K562 (cell line): ENCODE data around the gene NLRP10. TPM values are rescaled to one million over a fixed set of nuclear protein-coding genes. Genes with fewer than 3 reads are reported as not detected.
A peak's percentile ranks its signal among the peaks of the same experiment; 100 is the strongest.

Experiments
- ATF1 ChIP-seq, 2 experiments: fragments of 450-650 bp in 1 of 2; IDR thresholded peaks; 2 replicates each; pipeline ENCODE4 v1.6.1; 2016; ENCODE audit warnings: missing compliant biosample characterization in 1 of 2, missing genetic modification characterization in 1 of 2
- CHD2 ChIP-seq: IDR thresholded peaks from 2 replicates; pipeline ENCODE4 v1.6.1; 2011; ENCODE audit warnings: low read depth, low read length
- FOXM1 ChIP-seq, 2 experiments: fragments of 450-650 bp in 1 of 2; sonication (generic) in 1 of 2; formaldehyde crosslinking in 1 of 2; IDR thresholded peaks; 2 replicates each; pipeline versions ENCODE4 v1.6.1 to v1.9.0; 2017 to 2022; ENCODE audit warnings: low read depth in 2 of 2, mild to moderate bottlenecking in 2 of 2, missing genetic modification reagents in 1 of 2, moderate library complexity in 1 of 2
- HNRNPUL1 ChIP-seq: fragments of 200-400 bp; formaldehyde crosslinking; IDR thresholded peaks from 2 replicates; pipeline ENCODE4 v1.6.1; 2017; ENCODE audit warnings: low read length
- MBD2 ChIP-seq: sonication (generic); IDR thresholded peaks from 2 replicates; pipeline ENCODE4 v1.6.1; 2016; ENCODE audit warnings: low read depth, borderline replicate concordance
- PHTF2 ChIP-seq: fragments of 250-450 bp; sonication (Bioruptor Pico); IDR thresholded peaks from 2 replicates; pipeline ENCODE4 v1.5.0; 2021; ENCODE audit warnings: mild to moderate bottlenecking
- SMC3 ChIP-seq: conservative IDR thresholded peaks from 2 replicates; pipeline ENCODE4 v1.6.1; 2011; ENCODE audit warnings: low read depth, low read length, improper control_type of control experiment; ENCODE audit not compliant: insufficient read depth
- SUPT5H ChIP-seq: fragments of 450-650 bp; IDR thresholded peaks from 2 replicates; pipeline ENCODE4 v1.6.1; 2016
- YY1 ChIP-seq, 3 experiments: IDR thresholded peaks; 2 replicates each; pipeline ENCODE4 v1.6.1; 2011; ENCODE audit warnings: low read length in 2 of 3, mild to moderate bottlenecking in 2 of 3, moderate library complexity in 2 of 3, borderline replicate concordance in 1 of 3, control low read depth in 1 of 3, low read depth in 1 of 3; ENCODE audit not compliant: insufficient read depth in 3 of 3, insufficient replicate concordance in 2 of 3, control insufficient read depth in 1 of 3, insufficient read length in 1 of 3; ENCODE audit errors: extremely low read depth in 1 of 3
- polyA plus RNA-seq, 8 experiments: library from polyadenylated mRNA; depleted of rRNA in 4 of 8; stranded (reverse) in 5 of 8; unstranded in 3 of 8; fragments of >200 nt; fragmentation: Nextera tagmentation in 2 of 8; fragmentation: Illumina TruSeq in 1 of 8; extraction: Ambion mirVana in 2 of 8; extraction: Trizol in 1 of 8; gene quantifications; 2 replicates each; pipeline versions ENCODE4 v1.2.1 to v1.2.3, GENCODE V29; 2011 to 2014; ENCODE audit warnings: inconsistent platforms in 1 of 8, missing spikeins in 1 of 8
- total RNA-seq, 7 experiments: library from RNA; depleted of rRNA in 6 of 7; stranded (reverse); fragments of >200 nt in 6 of 7; fragmentation: Illumina TruSeq in 2 of 7; extraction: Trizol in 2 of 7; gene quantifications; 2 replicates each; pipeline versions ENCODE4 v1.2.1 to v1.2.3, GENCODE V29; 2011 to 2021; ENCODE audit warnings: low replicate concordance in 1 of 7
- TF ChIP-seq, protein P1 (sequence below), 2 experiments: IDR thresholded peaks in 1 of 2; conservative IDR thresholded peaks in 1 of 2; 2 replicates each; pipeline ENCODE4 v1.6.1; 2016; ENCODE audit warnings: low read depth in 2 of 2, mild to moderate bottlenecking in 1 of 2, missing compliant biosample characterization in 1 of 2, missing genetic modification characterization in 1 of 2, moderate library complexity in 1 of 2
- TF ChIP-seq, protein P2 (sequence below): IDR thresholded peaks from 3 replicates; pipeline ENCODE4 v1.6.1; 2011; ENCODE audit warnings: borderline replicate concordance, mild to moderate bottlenecking, moderate library complexity; ENCODE audit not compliant: insufficient read length; ENCODE audit errors: extremely low read depth
- TF ChIP-seq, protein P3 (sequence below), 3 experiments: fragments of 200-800 bp in 1 of 3; fragments of 250-450 bp in 1 of 3; fragments of 450-650 bp in 1 of 3; sonication (Bioruptor Pico) in 1 of 3; sonication (Bioruptor generic) in 1 of 3; formaldehyde crosslinking in 1 of 3; IDR thresholded peaks; 2 replicates each; pipeline versions ENCODE4 v1.6.1 to v1.8.0; 2016 to 2022; ENCODE audit warnings: mild to moderate bottlenecking in 2 of 3, missing genetic modification characterization in 2 of 3, missing compliant biosample characterization in 1 of 3, moderate library complexity in 1 of 3
- TF ChIP-seq, protein P4 (sequence below): IDR thresholded peaks from 2 replicates; pipeline ENCODE4 v1.6.1; 2016; ENCODE audit warnings: missing genetic modification characterization, missing compliant biosample characterization

Gene NLRP10
- total and polyA plus RNA-seq, 9 of the 15 experiments (the other 6 are each of a cell fraction or from before 2014, with no cell fraction given) = 0.04 to 0.14 (median 0.09) TPM; not detected in 6

DNA sequence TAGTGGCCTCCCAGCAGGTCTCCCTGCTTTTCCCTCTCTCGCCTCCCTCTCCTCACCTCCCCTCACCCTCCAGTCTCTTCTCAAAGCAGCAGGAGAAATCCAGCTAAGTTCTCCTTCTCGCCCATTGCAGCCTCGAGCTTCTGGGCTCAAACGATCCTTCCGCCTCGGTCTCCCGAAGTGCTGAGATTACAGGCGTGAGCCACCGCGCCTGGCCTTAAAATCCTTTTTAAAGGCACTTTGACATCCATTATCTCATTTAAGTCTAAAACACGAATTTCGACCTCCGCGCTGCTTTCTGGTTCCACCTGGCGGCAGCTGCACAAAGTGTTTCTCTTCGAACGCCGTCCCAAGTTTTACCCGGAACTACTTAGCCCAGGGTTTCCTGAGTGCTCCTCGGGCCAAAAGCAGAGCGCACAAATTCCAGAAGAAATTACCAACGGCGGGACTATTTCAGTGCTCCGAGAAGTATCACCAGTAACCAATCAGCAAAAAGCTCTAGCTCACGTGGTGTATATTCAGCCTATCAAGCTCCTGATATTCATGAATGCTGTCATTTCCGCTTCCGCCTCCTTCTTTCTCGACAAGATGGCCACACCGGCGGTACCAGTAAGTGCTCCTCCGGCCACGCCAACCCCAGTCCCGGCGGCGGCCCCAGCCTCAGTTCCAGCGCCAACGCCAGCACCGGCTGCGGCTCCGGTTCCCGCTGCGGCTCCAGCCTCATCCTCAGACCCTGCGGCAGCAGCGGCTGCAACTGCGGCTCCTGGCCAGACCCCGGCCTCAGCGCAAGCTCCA is 21.7 kb upstream of the NLRP10 start, which contains the start of gene EIF3F (continued):
- TF ChIP-seq, protein P1, sequence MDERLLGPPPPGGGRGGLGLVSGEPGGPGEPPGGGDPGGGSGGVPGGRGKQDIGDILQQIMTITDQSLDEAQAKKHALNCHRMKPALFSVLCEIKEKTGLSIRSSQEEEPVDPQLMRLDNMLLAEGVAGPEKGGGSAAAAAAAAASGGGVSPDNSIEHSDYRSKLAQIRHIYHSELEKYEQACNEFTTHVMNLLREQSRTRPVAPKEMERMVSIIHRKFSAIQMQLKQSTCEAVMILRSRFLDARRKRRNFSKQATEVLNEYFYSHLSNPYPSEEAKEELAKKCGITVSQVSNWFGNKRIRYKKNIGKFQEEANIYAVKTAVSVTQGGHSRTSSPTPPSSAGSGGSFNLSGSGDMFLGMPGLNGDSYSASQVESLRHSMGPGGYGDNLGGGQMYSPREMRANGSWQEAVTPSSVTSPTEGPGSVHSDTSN (CRISPR knock-in tag; IDR thresholded peaks at IDR 0.05; ENCODE audit: low read depth) = no peak
- TF ChIP-seq, protein P1 (tag; conservative IDR thresholded peaks at IDR 0.05; ENCODE audit: low read depth) = no peak
- TF ChIP-seq FOXM1 (IDR thresholded peaks at IDR 0.05; ENCODE audit: low read depth) (peak; percentile 70; the same call in 1 of the 2 replicates), FOXM1 (CRISPR knock-in tag; IDR thresholded peaks at IDR 0.05; ENCODE audit: low read depth) (no peak), PHTF2 (CRISPR knock-in tag) (no peak), SMC3 (peak; percentile 74), MBD2 (peak; percentile 73), SUPT5H (peak; percentile 76), HNRNPUL1 (no peak), ATF1 (CRISPR knock-in tag; IDR thresholded peaks at IDR 0.05) (no peak), ATF1 (tag; IDR thresholded peaks at IDR 0.05) (peak; percentile 95), CHD2 (peak; percentile 39; the same call in 1 of the 2 replicates), YY1 (IDR thresholded peaks at IDR 0.05; ENCODE audit: borderline replicate concordance in 1 of 3, control insufficient read depth in 1 of 3, extremely low read depth in 1 of 3, insufficient read depth in 3 of 3, insufficient read length in 1 of 3, insufficient replicate concordance in 2 of 3, low read depth in 1 of 3, low read length in 2 of 3) (peak; percentile 68 to 92 (median 81))
- TF ChIP-seq, protein P2, sequence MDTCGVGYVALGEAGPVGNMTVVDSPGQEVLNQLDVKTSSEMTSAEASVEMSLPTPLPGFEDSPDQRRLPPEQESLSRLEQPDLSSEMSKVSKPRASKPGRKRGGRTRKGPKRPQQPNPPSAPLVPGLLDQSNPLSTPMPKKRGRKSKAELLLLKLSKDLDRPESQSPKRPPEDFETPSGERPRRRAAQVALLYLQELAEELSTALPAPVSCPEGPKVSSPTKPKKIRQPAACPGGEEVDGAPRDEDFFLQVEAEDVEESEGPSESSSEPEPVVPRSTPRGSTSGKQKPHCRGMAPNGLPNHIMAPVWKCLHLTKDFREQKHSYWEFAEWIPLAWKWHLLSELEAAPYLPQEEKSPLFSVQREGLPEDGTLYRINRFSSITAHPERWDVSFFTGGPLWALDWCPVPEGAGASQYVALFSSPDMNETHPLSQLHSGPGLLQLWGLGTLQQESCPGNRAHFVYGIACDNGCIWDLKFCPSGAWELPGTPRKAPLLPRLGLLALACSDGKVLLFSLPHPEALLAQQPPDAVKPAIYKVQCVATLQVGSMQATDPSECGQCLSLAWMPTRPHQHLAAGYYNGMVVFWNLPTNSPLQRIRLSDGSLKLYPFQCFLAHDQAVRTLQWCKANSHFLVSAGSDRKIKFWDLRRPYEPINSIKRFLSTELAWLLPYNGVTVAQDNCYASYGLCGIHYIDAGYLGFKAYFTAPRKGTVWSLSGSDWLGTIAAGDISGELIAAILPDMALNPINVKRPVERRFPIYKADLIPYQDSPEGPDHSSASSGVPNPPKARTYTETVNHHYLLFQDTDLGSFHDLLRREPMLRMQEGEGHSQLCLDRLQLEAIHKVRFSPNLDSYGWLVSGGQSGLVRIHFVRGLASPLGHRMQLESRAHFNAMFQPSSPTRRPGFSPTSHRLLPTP = no peak
- TF ChIP-seq, protein P3, sequence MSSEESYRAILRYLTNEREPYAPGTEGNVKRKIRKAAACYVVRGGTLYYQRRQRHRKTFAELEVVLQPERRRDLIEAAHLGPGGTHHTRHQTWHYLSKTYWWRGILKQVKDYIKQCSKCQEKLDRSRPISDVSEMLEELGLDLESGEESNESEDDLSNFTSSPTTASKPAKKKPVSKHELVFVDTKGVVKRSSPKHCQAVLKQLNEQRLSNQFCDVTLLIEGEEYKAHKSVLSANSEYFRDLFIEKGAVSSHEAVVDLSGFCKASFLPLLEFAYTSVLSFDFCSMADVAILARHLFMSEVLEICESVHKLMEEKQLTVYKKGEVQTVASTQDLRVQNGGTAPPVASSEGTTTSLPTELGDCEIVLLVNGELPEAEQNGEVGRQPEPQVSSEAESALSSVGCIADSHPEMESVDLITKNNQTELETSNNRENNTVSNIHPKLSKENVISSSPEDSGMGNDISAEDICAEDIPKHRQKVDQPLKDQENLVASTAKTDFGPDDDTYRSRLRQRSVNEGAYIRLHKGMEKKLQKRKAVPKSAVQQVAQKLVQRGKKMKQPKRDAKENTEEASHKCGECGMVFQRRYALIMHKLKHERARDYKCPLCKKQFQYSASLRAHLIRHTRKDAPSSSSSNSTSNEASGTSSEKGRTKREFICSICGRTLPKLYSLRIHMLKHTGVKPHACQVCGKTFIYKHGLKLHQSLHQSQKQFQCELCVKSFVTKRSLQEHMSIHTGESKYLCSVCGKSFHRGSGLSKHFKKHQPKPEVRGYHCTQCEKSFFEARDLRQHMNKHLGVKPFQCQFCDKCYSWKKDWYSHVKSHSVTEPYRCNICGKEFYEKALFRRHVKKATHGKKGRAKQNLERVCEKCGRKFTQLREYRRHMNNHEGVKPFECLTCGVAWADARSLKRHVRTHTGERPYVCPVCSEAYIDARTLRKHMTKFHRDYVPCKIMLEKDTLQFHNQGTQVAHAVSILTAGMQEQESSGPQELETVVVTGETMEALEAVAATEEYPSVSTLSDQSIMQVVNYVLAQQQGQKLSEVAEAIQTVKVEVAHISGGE (CRISPR knock-in tag; IDR thresholded peaks at IDR 0.05) = peak; percentile 96 to 99 (median 98)
- TF ChIP-seq, protein P4, sequence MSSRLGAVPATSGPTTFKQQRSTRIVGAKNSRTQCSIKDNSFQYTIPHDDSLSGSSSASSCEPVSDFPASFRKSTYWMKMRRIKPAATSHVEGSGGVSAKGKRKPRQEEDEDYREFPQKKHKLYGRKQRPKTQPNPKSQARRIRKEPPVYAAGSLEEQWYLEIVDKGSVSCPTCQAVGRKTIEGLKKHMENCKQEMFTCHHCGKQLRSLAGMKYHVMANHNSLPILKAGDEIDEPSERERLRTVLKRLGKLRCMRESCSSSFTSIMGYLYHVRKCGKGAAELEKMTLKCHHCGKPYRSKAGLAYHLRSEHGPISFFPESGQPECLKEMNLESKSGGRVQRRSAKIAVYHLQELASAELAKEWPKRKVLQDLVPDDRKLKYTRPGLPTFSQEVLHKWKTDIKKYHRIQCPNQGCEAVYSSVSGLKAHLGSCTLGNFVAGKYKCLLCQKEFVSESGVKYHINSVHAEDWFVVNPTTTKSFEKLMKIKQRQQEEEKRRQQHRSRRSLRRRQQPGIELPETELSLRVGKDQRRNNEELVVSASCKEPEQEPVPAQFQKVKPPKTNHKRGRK (tag) = no peak
